NCI-H1694 (cell line): ENCODE measurements around the gene RAB43.
"Not testable (repeated sequence)": the region's sequence is repeated elsewhere in the genome, so short reads cannot be mapped to it uniquely, and the experiment has no call there.

Source experiments
- DNase-seq: peaks from one replicate; lab custom pipeline; 2025; lab: John Stamatoyannopoulos, UW

RAB43 gene

GRCh38 chr3:129088312-129088711 is 33.3 kb downstream of the RAB43 start:
- DNase-seq = not testable (repeated sequence)

DNA sequence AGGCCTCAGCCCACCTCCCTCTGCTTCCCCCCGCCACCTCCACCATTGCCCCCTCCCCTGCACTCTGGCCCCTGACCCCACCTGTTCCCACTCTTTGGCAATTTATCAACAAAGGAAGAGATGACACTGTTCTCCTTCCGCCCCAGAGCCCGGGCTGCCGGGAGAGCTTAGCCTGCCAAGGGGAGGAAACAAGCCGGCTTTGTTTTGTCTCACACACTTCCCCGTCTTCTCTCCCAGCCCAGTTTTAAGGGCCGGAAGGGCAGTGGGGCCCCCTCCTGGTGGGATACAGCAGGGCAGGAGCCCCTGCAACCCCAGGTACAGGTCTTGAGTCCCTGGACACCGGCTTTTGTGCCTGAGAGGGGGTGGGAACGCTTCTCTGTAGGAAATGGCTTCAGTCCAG is 33.7 kb downstream of the RAB43 start:
- peak; percentile 18 for DNase-seq

- DNase-seq = no peak
Observed at GRCh38 chr3:129087138-129087702, 34.4 kb downstream of the RAB43 start.

DNA sequence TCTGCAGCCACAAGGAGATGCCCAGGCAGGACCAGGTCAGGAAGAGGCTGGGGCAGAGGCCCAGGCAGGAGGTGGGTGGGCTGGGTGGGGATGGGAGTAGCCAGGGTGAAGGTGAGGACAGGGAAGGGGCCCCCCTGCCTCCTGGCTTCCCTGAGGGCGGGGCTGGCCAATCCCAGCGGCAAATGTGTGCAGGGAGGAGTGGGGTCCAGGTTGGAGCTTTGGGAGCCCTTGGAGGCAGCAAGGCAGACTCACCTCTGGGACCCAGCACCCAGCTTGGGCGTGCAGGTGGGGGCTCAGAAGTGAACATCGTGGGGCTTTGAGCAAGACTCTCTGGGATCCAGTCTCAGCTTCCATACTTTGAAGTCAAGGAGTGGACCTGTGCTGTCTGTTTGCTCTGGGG is 35.8 kb downstream of the RAB43 start:
- no peak for DNase-seq

- no peak for DNase-seq
Observed at GRCh38 chr3:129085165-129085715, 36.4 kb downstream of the RAB43 start.

- DNase-seq = no peak
Observed at GRCh38 chr3:129084501-129084900, 37.1 kb downstream of the RAB43 start.

GRCh38 chr3:129082026-129082425 is 39.6 kb downstream of the RAB43 start:
- DNase-seq = no peak

- no peak for DNase-seq
Observed at GRCh38 chr3:129081503-129081902, 40.1 kb downstream of the RAB43 start.

DNA sequence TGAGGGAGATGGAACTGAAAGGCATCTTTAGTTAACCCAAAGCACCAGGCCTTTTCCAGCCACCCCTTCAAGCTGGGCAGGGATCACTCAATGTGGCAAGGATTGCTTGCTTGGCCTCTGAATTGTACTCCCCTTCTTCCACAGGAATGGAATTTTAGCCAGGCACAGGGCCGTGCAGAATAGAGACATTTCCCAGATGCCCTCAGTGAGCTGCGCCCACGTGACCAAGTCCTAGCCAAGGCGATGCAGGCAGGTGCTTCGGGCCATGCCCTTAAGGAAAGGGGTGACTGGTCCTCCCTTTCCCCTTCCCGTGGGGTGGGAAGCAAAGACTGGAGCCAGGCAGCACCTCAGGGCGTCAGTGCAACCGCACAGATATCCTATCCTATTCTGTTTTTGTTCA is 43.1 kb downstream of the RAB43 start:
- no peak for DNase-seq

DNA sequence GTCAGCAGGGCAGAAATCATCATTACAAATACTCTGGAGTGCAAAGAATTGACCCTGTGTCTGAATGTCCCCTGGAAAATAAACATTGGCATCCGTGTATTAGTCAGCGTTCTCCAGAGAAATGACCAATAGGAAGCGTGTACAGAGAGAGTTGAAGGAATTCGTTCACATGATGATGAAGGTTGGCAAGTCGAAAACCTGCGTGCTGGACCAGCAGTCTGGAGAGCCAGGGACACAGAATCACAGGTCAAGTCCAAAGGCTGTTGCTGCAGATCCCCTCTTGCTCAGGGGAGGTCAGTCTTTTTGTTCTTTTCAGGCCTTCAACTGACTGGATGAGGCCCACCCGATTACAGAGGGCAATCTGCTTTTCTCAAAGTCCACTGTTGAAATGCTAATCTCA is 44.4 kb downstream of the RAB43 start:
- DNase-seq = no peak

DNA sequence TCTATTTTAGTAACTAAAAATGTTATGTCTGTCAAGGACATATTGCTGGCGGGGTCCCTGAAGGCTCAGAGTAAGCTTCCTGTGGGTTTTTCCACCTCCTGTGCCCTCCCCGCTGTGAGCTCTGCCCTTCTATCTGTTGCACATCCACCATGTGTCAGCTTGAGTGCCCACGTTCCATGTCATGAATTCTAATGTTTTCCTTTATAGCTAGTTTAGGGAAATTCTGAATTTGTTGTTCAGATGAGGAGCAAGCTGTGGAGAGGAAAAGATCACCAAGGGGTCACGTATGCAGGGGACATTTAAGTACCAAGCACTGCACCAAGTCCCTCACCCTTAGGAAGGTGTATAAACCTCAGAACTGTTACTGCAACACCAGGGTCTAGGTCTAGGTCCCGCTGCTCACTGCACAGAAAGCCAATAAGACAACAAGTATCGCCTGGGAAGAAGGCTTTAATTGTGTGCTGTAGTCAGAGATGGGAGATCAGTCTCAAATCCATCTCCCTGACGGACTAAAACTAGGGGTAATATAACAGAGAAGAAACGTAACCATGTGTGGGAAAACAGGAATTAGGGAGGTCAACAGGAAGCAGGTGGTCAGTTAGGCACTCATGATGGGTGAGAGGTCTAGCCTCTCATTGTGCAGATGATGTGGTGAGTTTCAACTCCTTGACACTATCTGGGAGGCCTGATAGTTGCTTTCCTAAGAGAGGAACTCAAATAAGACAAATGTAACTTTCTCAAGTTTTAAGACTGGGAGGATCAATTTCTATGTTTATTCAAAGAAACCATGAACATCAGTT is 51.3 kb downstream of the RAB43 start:
- DNase-seq = no peak

DNA sequence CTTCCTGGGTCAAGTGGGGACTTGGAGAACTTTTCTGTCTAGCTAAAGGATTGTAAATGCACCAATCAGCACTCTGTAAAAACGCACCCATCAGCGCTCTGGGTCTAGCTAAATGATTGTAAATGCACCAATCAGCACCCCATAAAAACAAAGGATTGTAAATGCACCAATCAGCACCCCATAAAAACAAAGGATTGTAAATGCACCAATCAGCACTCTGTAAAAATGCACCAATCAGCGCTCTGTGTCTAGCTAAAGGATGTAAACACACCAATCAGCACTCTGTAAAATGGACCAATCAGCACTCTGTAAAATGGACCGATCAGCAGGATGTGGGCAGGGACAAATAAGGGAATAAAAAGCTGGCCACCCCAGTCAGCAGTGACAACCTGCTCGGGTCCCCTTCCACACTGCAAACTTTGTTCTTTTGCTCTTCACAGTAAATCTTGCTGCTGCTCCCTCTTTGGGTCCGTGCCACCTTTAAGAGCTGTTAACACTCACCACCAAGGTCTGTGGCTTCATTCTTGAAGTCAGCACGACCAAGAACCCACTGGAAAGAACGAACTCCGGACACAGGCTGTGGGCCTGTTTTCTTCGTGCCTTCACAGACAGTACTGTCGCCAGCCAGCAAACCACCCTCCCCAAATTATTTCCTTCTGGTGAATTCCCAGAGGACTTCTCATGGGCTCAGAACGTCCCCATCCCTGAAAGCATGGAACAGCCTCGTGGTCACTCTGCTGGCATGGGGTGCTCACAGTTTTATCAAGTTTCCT is 52.1 kb downstream of the RAB43 start:
- not testable (repeated sequence) for DNase-seq

DNA sequence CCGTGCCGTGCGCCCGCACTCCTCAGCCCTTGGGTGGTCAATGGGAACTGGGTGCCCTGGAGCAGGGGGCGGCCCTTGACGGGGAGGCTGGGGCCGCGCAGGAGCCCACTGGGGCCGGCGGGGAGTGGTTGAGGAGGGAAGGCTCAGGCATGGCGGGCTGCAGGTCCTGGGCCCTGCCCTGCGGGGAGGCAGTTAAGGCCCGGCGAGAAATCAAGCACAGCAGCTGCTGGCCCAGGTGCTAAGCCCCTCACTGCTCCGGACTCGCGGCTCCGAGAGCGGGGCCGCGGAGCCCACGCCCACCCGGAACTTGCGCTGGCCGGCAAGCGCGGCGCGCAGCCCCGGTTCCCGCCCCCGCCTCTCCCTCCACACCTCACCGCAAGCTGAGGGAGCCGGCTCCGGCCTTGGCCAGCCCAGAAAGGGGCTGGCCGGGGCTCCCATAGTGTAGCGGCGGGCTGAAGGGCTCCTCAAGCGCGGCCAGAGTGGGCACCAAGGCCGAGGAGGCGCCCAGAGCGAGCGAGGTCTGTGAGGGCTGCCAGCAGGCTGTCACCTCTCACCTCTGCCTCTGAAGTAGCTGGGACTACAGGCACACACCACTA is 53.2 kb downstream of the RAB43 start:
- DNase-seq = no peak

DNA sequence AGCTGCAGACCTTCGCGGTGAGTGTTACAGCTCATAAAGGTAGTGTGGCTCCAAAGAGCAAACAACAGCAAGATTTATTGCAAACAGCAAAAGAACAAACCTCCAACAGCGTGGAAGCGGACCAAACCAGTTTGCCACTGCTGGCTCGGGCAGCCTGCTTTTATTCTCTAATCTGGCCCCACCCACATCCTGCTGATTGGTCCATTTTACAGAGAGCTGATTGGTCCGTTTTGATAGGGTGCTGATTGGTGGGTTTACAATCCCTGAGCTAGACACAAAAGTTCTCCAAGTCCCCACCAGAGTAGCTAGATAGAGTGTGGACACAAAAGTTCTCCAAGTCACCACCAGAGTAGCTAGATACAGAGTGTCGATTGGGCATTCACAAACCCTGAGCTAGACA is 53.9 kb downstream of the RAB43 start:
- not testable (repeated sequence) for DNase-seq

DNA sequence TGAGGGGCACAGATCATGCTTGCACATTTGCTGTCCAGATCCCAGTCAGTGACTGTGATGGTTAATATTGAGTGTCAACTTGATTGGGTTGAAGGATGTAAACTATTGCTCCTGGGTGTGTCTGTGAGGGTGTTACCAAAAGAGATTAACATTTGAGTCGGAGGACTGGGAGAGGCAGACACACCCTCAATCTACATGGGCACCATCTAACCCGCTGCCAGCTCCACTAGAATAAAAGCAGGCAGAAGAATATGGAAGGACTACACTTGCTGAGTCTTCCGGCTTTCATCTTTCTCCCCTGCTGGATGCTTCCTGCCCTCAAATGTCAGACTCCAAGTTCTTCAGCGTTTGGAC is 55.9 kb downstream of the RAB43 start:
- DNase-seq = no peak

- no peak for DNase-seq
Observed at GRCh38 chr3:129065016-129065719, 56.4 kb downstream of the RAB43 start.

- DNase-seq = no peak
Observed at GRCh38 chr3:129063841-129064482, 57.6 kb downstream of the RAB43 start.

DNA sequence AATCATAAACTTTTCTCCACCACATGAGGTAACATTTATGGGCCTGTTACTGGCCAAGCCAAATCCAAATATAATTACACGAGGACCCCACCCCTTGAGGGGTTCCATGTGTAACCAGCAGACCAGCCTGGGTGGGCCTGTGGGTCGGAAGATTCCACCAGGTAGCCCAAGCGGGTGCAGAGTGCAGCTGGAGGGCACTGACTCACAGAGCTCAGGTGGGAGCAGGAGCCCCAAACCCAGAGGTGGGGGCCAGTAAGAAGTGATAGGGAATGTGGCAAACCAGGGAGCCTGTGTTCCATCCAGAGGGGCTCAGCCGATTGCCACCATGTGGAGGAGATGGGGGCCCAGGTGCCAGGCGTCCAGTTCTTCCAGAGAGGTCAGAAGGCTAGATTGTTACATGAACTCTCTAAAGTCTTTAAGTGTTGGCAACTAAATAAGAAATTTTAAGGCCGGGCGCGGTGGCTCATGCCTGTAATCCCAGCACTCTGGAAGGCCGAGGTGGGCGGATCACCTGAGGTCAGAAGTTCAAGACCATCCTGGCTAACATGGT is 58.4 kb downstream of the RAB43 start:
- DNase-seq = no peak

DNA sequence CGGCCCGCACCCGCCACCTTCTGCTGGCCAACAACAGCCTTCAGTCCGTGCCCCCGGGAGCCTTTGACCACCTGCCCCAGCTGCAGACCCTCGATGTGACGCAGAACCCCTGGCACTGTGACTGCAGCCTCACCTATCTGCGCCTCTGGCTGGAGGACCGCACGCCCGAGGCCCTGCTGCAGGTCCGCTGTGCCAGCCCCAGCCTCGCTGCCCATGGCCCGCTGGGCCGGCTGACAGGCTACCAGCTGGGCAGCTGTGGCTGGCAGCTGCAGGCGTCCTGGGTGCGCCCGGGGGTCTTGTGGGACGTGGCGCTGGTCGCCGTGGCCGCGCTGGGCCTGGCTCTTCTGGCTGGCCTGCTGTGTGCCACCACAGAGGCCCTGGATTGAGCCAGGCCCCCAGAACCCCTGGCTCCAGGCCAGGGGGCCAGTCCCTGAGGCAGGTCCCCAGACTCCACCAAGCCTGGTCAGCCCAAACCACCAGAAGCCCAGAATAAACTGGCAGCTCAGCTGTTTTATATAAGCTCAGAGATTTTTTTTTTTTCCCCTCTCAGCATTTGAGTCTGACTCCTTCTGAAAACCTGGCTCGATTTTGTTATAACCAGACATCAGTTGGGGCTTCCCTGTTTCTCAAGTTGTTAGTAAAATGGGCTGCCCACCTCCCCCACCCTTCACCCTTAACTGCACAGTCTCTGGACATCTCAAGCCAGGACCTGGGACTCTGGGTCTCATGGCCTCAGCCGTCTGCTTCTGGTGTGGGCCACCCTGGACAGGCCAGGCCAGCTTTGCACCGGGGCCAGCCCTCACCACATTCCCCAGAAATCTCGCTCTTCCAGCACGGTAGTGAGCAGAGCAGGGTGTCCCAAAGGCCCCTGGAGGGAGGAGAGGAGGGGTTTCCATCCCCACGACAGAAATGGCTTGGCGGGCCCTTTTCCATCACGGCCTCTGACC is 59.4 kb downstream of the RAB43 start:
- no peak for DNase-seq
